Cardiac fibroblast (primary cell): Measurements from ENCODE around the gene UBLCP1.

Experiments
- DNase-seq, 2 donors: peaks; one replicate each; pipeline versions ENCODE4 v3.0.0 to v3.0.0-alpha.2; 2010; ENCODE audit warnings: low read depth in 2 of 2
- H3K4me3 ChIP-seq, 2 donors: replicated peaks in 1 of 2; 1 replicate in 1 of 2; 2 replicates in 1 of 2; pipeline ENCODE4 v1.5.1; 2011; ENCODE audit warnings: low read depth in 2 of 2, low read length in 2 of 2, mild to moderate bottlenecking in 2 of 2, moderate library complexity in 1 of 2
- CTCF ChIP-seq: IDR thresholded peaks from one replicate; pipeline ENCODE4 v1.5.1; 2011; ENCODE audit warnings: low read depth, mild to moderate bottlenecking, low read length, inconsistent platforms

Gene UBLCP1

GRCh38 chr5:159318448-159318847 lies 55.4 kb downstream of the UBLCP1 start:
- no peak for DNase-seq
- no peak overlapping the region for H3K4me3 ChIP-seq
- TF ChIP-seq CTCF = no peak

GRCh38 chr5:159319363-159319762 lies 56.3 kb downstream of the UBLCP1 start:
- no peak for TF ChIP-seq CTCF
- H3K4me3 ChIP-seq = no peak overlapping the region
- DNase-seq = no peak

GRCh38 chr5:159319832-159320231 lies 56.7 kb downstream of the UBLCP1 start:
- H3K4me3 ChIP-seq = no peak overlapping the region
- DNase-seq = no peak
- no peak for TF ChIP-seq CTCF

GRCh38 chr5:159322180-159322579 lies 59.1 kb downstream of the UBLCP1 start:
- no peak for TF ChIP-seq CTCF
- DNase-seq = no peak
- H3K4me3 ChIP-seq = no peak overlapping the region

GRCh38 chr5:159324102-159324755 lies 61.1 kb downstream of the UBLCP1 start:
- TF ChIP-seq CTCF = no peak
- DNase-seq = peak; percentile 24 to 67
- H3K4me3 ChIP-seq = no peak overlapping the region

- no peak overlapping the region for H3K4me3 ChIP-seq
Observed at GRCh38 chr5:159324986-159325385, 61.9 kb downstream of the UBLCP1 start.

More at GRCh38 chr5:159324986-159325385, 61.9 kb downstream of the UBLCP1 start:
- no peak for TF ChIP-seq CTCF
- DNase-seq = no peak
